DND-41 (cell line): ENCODE measurements around the gene STOML3.
"Not testable (repeated sequence)": the region's sequence is repeated elsewhere in the genome, so short reads cannot be mapped to it uniquely, and the experiment has no call there.

Experiments
- ATAC-seq: fragments of 200-7000 bp; cut with Tn5 transposase; 3 replicates; pipeline ENCODE4 v1.9.1; 2021; ENCODE audit warnings: low read depth; ENCODE audit not compliant: insufficient read depth
- DNase-seq: peaks from one replicate; pipeline ENCODE4 v3.0.0-alpha.2; 2020
- H2AFZ ChIP-seq: 2 replicates; pipeline ENCODE4 v1.6.0; 2012; ENCODE audit warnings: low read depth, low read length
- H3K27ac ChIP-seq: 2 replicates; pipeline ENCODE4 v1.5.1; 2012; ENCODE audit warnings: low read length, inconsistent platforms
- H3K27me3 ChIP-seq: fragments of 200-600 bp; sonication (generic); 2 replicates; pipeline ENCODE4 v1.6.0; 2012; ENCODE audit warnings: low read length, mild to moderate bottlenecking, inconsistent platforms; ENCODE audit not compliant: insufficient read depth, poor library complexity
- H3K36me3 ChIP-seq: 2 replicates; pipeline ENCODE4 v1.5.1; 2012; ENCODE audit warnings: low read length, inconsistent platforms; ENCODE audit not compliant: insufficient read depth
- H3K4me1 ChIP-seq: 2 replicates; pipeline ENCODE4 v1.5.1; 2012; ENCODE audit warnings: mild to moderate bottlenecking, low read length; ENCODE audit not compliant: insufficient read depth
- H3K4me2 ChIP-seq: 2 replicates; pipeline ENCODE4 v1.6.0; 2012; ENCODE audit warnings: mild to moderate bottlenecking, moderate library complexity, low read length, inconsistent platforms; ENCODE audit not compliant: insufficient read depth
- H3K4me3 ChIP-seq, 2 experiments: fragments of 200-600 bp in 1 of 2; shearing (Covaris generic) in 1 of 2; 2 replicates each; pipeline ENCODE4 v1.5.1; 2012 to 2016; ENCODE audit warnings: inconsistent platforms in 2 of 2, low read length in 2 of 2, mild to moderate bottlenecking in 2 of 2, low read depth in 1 of 2, moderate library complexity in 1 of 2
- H3K79me2 ChIP-seq: 2 replicates; pipeline ENCODE4 v1.6.0; 2012; ENCODE audit warnings: low read length, inconsistent platforms; ENCODE audit not compliant: insufficient read depth
- H3K9ac ChIP-seq: 2 replicates; pipeline ENCODE4 v1.6.0; 2012; ENCODE audit warnings: low read depth, mild to moderate bottlenecking, inconsistent platforms, low read length, moderate library complexity
- H3K9me3 ChIP-seq: 2 replicates; pipeline ENCODE4 v1.5.1; 2012; ENCODE audit warnings: low read length, moderate library complexity, mild to moderate bottlenecking, inconsistent platforms; ENCODE audit not compliant: insufficient read depth, severe bottlenecking
- H4K20me1 ChIP-seq: 2 replicates; pipeline ENCODE4 v1.6.0; 2012; ENCODE audit warnings: low read length; ENCODE audit not compliant: insufficient read depth
- EZH2 ChIP-seq: IDR thresholded peaks from 3 replicates; pipeline ENCODE4 v1.6.1; 2012; ENCODE audit warnings: borderline replicate concordance, low read depth, mild to moderate bottlenecking, moderate library complexity, low read length, inconsistent platforms; ENCODE audit not compliant: severe bottlenecking
- TF ChIP-seq, protein P1 (sequence below): IDR thresholded peaks from 2 replicates; pipeline ENCODE4 v1.5.1; 2012; ENCODE audit warnings: borderline replicate concordance, low read length, moderate library complexity, mild to moderate bottlenecking; ENCODE audit not compliant: poor library complexity, severe bottlenecking; ENCODE audit errors: extremely low read depth

The STOML3 gene

GRCh38 chr13:39013462-39013861 is 22.8 kb upstream of the STOML3 start:
- H3K4me2 ChIP-seq = no peak overlapping the region
- H3K9me3 ChIP-seq = no peaks in the 10 kb centered on the region
- no peak overlapping the region for H3K27ac ChIP-seq
- no peak overlapping the region for H2AFZ ChIP-seq
- no peak for TF ChIP-seq EZH2
- TF ChIP-seq, protein P1, sequence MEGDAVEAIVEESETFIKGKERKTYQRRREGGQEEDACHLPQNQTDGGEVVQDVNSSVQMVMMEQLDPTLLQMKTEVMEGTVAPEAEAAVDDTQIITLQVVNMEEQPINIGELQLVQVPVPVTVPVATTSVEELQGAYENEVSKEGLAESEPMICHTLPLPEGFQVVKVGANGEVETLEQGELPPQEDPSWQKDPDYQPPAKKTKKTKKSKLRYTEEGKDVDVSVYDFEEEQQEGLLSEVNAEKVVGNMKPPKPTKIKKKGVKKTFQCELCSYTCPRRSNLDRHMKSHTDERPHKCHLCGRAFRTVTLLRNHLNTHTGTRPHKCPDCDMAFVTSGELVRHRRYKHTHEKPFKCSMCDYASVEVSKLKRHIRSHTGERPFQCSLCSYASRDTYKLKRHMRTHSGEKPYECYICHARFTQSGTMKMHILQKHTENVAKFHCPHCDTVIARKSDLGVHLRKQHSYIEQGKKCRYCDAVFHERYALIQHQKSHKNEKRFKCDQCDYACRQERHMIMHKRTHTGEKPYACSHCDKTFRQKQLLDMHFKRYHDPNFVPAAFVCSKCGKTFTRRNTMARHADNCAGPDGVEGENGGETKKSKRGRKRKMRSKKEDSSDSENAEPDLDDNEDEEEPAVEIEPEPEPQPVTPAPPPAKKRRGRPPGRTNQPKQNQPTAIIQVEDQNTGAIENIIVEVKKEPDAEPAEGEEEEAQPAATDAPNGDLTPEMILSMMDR = no peak
- no peaks in the 10 kb centered on the region for H4K20me1 ChIP-seq
- ATAC-seq (no peak), DNase-seq (no peak)
- no peak overlapping the region for H3K4me3 ChIP-seq
- peaks cover 83% of the 10 kb centered on the region for H3K36me3 ChIP-seq
- H3K9ac ChIP-seq = no peak overlapping the region
- no peaks in the 10 kb centered on the region for H3K4me1 ChIP-seq
- no peaks in the 10 kb centered on the region for H3K79me2 ChIP-seq
- no peaks in the 10 kb centered on the region for H3K27me3 ChIP-seq

- Histone ChIP-seq H3K27ac (no peak overlapping the region), H3K9ac (no peak overlapping the region), H3K9me3 (no peaks in the 10 kb centered on the region), H3K27me3 (no peaks in the 10 kb centered on the region), H3K36me3 (peaks cover 80% of the 10 kb centered on the region), H3K4me1 (no peaks in the 10 kb centered on the region), H2AFZ (no peak overlapping the region), H3K4me3 (no peak overlapping the region), H3K4me2 (no peak overlapping the region), H4K20me1 (no peaks in the 10 kb centered on the region), H3K79me2 (no peaks in the 10 kb centered on the region)
- TF ChIP-seq EZH2 = no peak
- TF ChIP-seq, protein P1 = peak; percentile 31
- no peak for ATAC-seq
- DNase-seq = no peak
Measured at GRCh38 chr13:39012608-39013007, 22.0 kb upstream of the STOML3 start.

- H4K20me1 ChIP-seq, DNase-seq, H3K4me3 ChIP-seq, H3K27ac ChIP-seq, H3K9ac ChIP-seq, H3K9me3 ChIP-seq, H3K79me2 ChIP-seq, H3K4me2 ChIP-seq, H3K27me3 ChIP-seq, ATAC-seq, H2AFZ ChIP-seq, H3K4me1 ChIP-seq: not testable (repeated sequence)
- H3K36me3 ChIP-seq = peaks cover 20% of the 10 kb centered on the region
Measured at GRCh38 chr13:39006371-39007111, 15.9 kb upstream of the STOML3 start.

- DNase-seq = no peak
- no peaks in the 10 kb centered on the region for H3K27me3 ChIP-seq
- H4K20me1 ChIP-seq = no peaks in the 10 kb centered on the region
- H3K4me1 ChIP-seq = no peaks in the 10 kb centered on the region
- no peak for TF ChIP-seq EZH2
- TF ChIP-seq, protein P1 = no peak
- no peak overlapping the region for H3K4me3 ChIP-seq
- H3K9me3 ChIP-seq = no peaks in the 10 kb centered on the region
- H3K9ac ChIP-seq = no peak overlapping the region
- H2AFZ ChIP-seq = no peak overlapping the region
- no peaks in the 10 kb centered on the region for H3K36me3 ChIP-seq
- no peak overlapping the region for H3K4me2 ChIP-seq
- no peak overlapping the region for H3K27ac ChIP-seq
- no peaks in the 10 kb centered on the region for H3K79me2 ChIP-seq
- ATAC-seq = no peak
Measured at GRCh38 chr13:38998739-38999138, 8.1 kb upstream of the STOML3 start.
